H9 (cell line): ENCODE data around the gene PHOSPHO2. TPM values are rescaled to one million over a fixed set of nuclear protein-coding genes. Genes with fewer than 3 reads are reported as not detected.

ENCODE experiments used
- DNase-seq: peaks from one replicate; pipeline ENCODE4 v3.0.0-alpha.2; 2017
- H2AFZ ChIP-seq: one replicate; pipeline ENCODE4 v1.6.1; 2013; ENCODE audit warnings: mild to moderate bottlenecking, low read length, control low read depth, moderate library complexity
- H2AK5ac ChIP-seq: 2 replicates; pipeline ENCODE4 v1.6.1; 2013; ENCODE audit warnings: low read length, control low read depth, mixed read lengths; ENCODE audit not compliant: insufficient read length
- H2BK120ac ChIP-seq: one replicate; pipeline ENCODE4 v1.6.1; 2013; ENCODE audit warnings: low read depth, mild to moderate bottlenecking, low read length, control low read depth, inconsistent platforms; ENCODE audit not compliant: poor library complexity, severe bottlenecking
- H2BK12ac ChIP-seq: 2 replicates; pipeline ENCODE4 v1.6.1; 2013; ENCODE audit warnings: low read length, control low read depth, mixed read lengths, low read depth; ENCODE audit not compliant: insufficient read length
- H2BK15ac ChIP-seq: 2 replicates; pipeline ENCODE4 v1.6.1; 2013; ENCODE audit warnings: low read depth, low read length, control low read depth
- H2BK20ac ChIP-seq: one replicate; pipeline ENCODE4 v1.6.1; 2013; ENCODE audit warnings: low read depth, mild to moderate bottlenecking, low read length, control low read depth, inconsistent platforms; ENCODE audit not compliant: poor library complexity, severe bottlenecking
- H2BK5ac ChIP-seq: 2 replicates; pipeline ENCODE4 v1.6.1; 2013; ENCODE audit warnings: low read length, control low read depth, mixed read lengths; ENCODE audit not compliant: insufficient read length
- H3K14ac ChIP-seq: 2 replicates; pipeline ENCODE4 v1.6.1; 2013; ENCODE audit warnings: low read length, control low read depth; ENCODE audit not compliant: insufficient read depth
- H3K18ac ChIP-seq: 2 replicates; pipeline ENCODE4 v1.6.1; 2013; ENCODE audit warnings: low read depth, mild to moderate bottlenecking, mixed read lengths, low read length, control low read depth; ENCODE audit not compliant: insufficient read length
- H3K23ac ChIP-seq: 2 replicates; pipeline ENCODE4 v1.6.1; 2013; ENCODE audit warnings: low read length, control low read depth, mixed read lengths, low read depth; ENCODE audit not compliant: insufficient read length
- H3K23me2 ChIP-seq: 2 replicates; pipeline ENCODE4 v1.6.1; 2013; ENCODE audit warnings: low read depth, mild to moderate bottlenecking, mixed read lengths, low read length, control low read depth; ENCODE audit not compliant: insufficient read length, poor library complexity, severe bottlenecking
- H3K27ac ChIP-seq: 2 replicates; pipeline ENCODE4 v1.5.1; 2013; ENCODE audit warnings: low read length, control low read depth, mixed read lengths, low read depth; ENCODE audit not compliant: insufficient read length
- H3K27me3 ChIP-seq: 2 replicates; pipeline ENCODE4 v1.6.1; 2013; ENCODE audit warnings: low read length, control low read depth, inconsistent platforms; ENCODE audit not compliant: insufficient read depth
- H3K4ac ChIP-seq: 2 replicates; pipeline ENCODE4 v1.6.1; 2013; ENCODE audit warnings: low read depth, mild to moderate bottlenecking, control low read depth, inconsistent platforms, low read length, moderate library complexity
- H3K4me1 ChIP-seq: 2 replicates; pipeline ENCODE4 v1.6.1; 2013; ENCODE audit warnings: low read length, control low read depth, inconsistent platforms; ENCODE audit not compliant: insufficient read depth
- H3K4me2 ChIP-seq: 2 replicates; pipeline ENCODE4 v1.6.1; 2013; ENCODE audit warnings: low read length, control low read depth, mixed read lengths; ENCODE audit not compliant: insufficient read length, insufficient read depth
- H3K56ac ChIP-seq: 2 replicates; pipeline ENCODE4 v1.6.1; 2013; ENCODE audit warnings: low read depth, mild to moderate bottlenecking, mixed read lengths, low read length, control low read depth; ENCODE audit not compliant: insufficient read length
- H3K79me1 ChIP-seq: 2 replicates; pipeline ENCODE4 v1.6.1; 2013; ENCODE audit warnings: low read depth, mild to moderate bottlenecking, moderate library complexity, low read length, control low read depth, inconsistent platforms; ENCODE audit not compliant: insufficient read depth, poor library complexity, severe bottlenecking
- H3K79me2 ChIP-seq: 2 replicates; pipeline ENCODE4 v1.6.1; 2013; ENCODE audit warnings: low read length, control low read depth, inconsistent platforms; ENCODE audit not compliant: insufficient read depth
- H3K9ac ChIP-seq: 2 replicates; pipeline ENCODE4 v1.6.1; 2013; ENCODE audit warnings: low read length, control low read depth, mixed read lengths; ENCODE audit not compliant: insufficient read length; ENCODE audit errors: extremely low read depth
- H3K9me3 ChIP-seq: one replicate; pipeline ENCODE4 v1.6.1; 2013; ENCODE audit warnings: low read depth, low read length, inconsistent platforms; ENCODE audit not compliant: control insufficient read depth
- H3T11ph ChIP-seq: one replicate; pipeline ENCODE4 v1.6.1; 2013; ENCODE audit warnings: mild to moderate bottlenecking, low read length, control low read depth, inconsistent platforms
- H4K20me1 ChIP-seq: one replicate; pipeline ENCODE4 v1.6.1; 2013; ENCODE audit not compliant: control insufficient read depth, insufficient read length, insufficient read depth
- H4K5ac ChIP-seq: 2 replicates; pipeline ENCODE4 v1.6.1; 2013; ENCODE audit warnings: low read depth, mild to moderate bottlenecking, mixed read lengths, low read length, control low read depth; ENCODE audit not compliant: insufficient read length
- H4K8ac ChIP-seq: replicated peaks from 2 replicates; pipeline ENCODE4 v1.6.1; 2013; ENCODE audit warnings: low read length, control low read depth, mixed read lengths, low read depth; ENCODE audit not compliant: insufficient read length
- H4K91ac ChIP-seq: 2 replicates; pipeline ENCODE4 v1.6.1; 2013; ENCODE audit warnings: low read depth, mild to moderate bottlenecking, moderate library complexity, mixed read lengths, low read length, control low read depth; ENCODE audit not compliant: insufficient read length
- H3K27ac Mint-ChIP-seq, 3 experiments: 2 replicates in 2 of 3; 3 replicates in 1 of 3; pipeline ENCODE4 v1.8.0; 2020 to 2021; ENCODE audit warnings: mixed read lengths in 3 of 3, mild to moderate bottlenecking in 1 of 3, moderate library complexity in 1 of 3
- H3K27me3 Mint-ChIP-seq: 2 replicates; pipeline ENCODE4 v1.8.0; 2021; ENCODE audit warnings: low read depth, mild to moderate bottlenecking, moderate library complexity, mixed read lengths
- H3K36me3 Mint-ChIP-seq, 3 experiments: 2 replicates in 2 of 3; 3 replicates in 1 of 3; pipeline ENCODE4 v1.8.0; 2020 to 2021; ENCODE audit warnings: low read depth in 3 of 3, mixed read lengths in 3 of 3; ENCODE audit not compliant: insufficient read depth in 1 of 3
- H3K4me1 Mint-ChIP-seq, 2 experiments: 2 replicates each; pipeline ENCODE4 v1.8.0; 2020; ENCODE audit warnings: mixed read lengths in 2 of 2
- H3K4me3 Mint-ChIP-seq, 2 experiments: 2 replicates in 1 of 2; 3 replicates in 1 of 2; pipeline ENCODE4 v1.8.0; 2020 to 2021; ENCODE audit warnings: mild to moderate bottlenecking in 2 of 2, mixed read lengths in 2 of 2, moderate library complexity in 1 of 2
- H3K9me3 Mint-ChIP-seq, 2 experiments: 2 replicates in 1 of 2; 3 replicates in 1 of 2; pipeline ENCODE4 v1.8.0; 2020; ENCODE audit warnings: mild to moderate bottlenecking in 2 of 2, mixed read lengths in 2 of 2, moderate library complexity in 1 of 2
- WGBS: extraction: QIAGEN DNeasy Blood & Tissue Kit; methylation state at CpG from one replicate; pipeline ENCODE4 v1.1.7; 2013; ENCODE audit warnings: missing lambda C conversion rate, low lambda C conversion rate, mixed read lengths; ENCODE audit not compliant: insufficient read length; ENCODE audit errors: extremely low coverage; 5-methylcytosine and 5-hydroxymethylcytosine counted together
- total RNA-seq: library from RNA; stranded (reverse); gene quantifications from 2 replicates; pipeline ENCODE4 v1.2.1, GENCODE V29; 2021
- TF ChIP-seq, protein P1 (sequence below): fragments of 200-600 bp; sonication (generic); conservative IDR thresholded peaks from 3 replicates; pipeline ENCODE4 v1.8.0; 2021; ENCODE audit warnings: antibody characterized with exemption, mild to moderate bottlenecking

PHOSPHO2 gene
- total RNA-seq, 1 experiment from 2014 or later = 7.2 TPM

GRCh38 chr2:169672406-169672805 lies 21.9 kb upstream of the PHOSPHO2 start:
- Histone ChIP-seq H3K9me3 (no peaks in the 10 kb centered on the region), H3K23me2 (no peaks in the 10 kb centered on the region), H3K27me3 (no peaks in the 10 kb centered on the region), H3K4me1 (no peaks in the 10 kb centered on the region), H2BK20ac (no peak overlapping the region), H2BK120ac (no peak overlapping the region), H4K91ac (no peak overlapping the region), H4K5ac (no peak overlapping the region), H3K27ac (no peak overlapping the region), H4K20me1 (no peaks in the 10 kb centered on the region), H3K4me2 (no peak overlapping the region), H3K79me2 (no peaks in the 10 kb centered on the region), H3K23ac (no peak overlapping the region), H4K8ac (no peak overlapping the region), H2BK12ac (no peak overlapping the region), H3K79me1 (no peaks in the 10 kb centered on the region), H2AFZ (no peak overlapping the region), H2BK15ac (no peak overlapping the region), H3K18ac (no peak overlapping the region), H3K4ac (no peak overlapping the region), H3T11ph (no peak overlapping the region), H3K56ac (no peak overlapping the region), H2AK5ac (no peak overlapping the region), H2BK5ac (no peak overlapping the region), H3K9ac (no peak overlapping the region), H3K14ac (no peak overlapping the region)
- WGBS = no CpG with 5 or more reads among the region's 6 CpGs
- no peaks in the 10 kb centered on the region for H3K36me3 Mint-ChIP-seq
- peaks cover 9 to 13% of the 10 kb centered on the region in 2 experiments for H3K4me1 Mint-ChIP-seq
- H3K4me3 Mint-ChIP-seq = no peak overlapping the region
- H3K27ac Mint-ChIP-seq = no peak overlapping the region
- TF ChIP-seq, protein P1, sequence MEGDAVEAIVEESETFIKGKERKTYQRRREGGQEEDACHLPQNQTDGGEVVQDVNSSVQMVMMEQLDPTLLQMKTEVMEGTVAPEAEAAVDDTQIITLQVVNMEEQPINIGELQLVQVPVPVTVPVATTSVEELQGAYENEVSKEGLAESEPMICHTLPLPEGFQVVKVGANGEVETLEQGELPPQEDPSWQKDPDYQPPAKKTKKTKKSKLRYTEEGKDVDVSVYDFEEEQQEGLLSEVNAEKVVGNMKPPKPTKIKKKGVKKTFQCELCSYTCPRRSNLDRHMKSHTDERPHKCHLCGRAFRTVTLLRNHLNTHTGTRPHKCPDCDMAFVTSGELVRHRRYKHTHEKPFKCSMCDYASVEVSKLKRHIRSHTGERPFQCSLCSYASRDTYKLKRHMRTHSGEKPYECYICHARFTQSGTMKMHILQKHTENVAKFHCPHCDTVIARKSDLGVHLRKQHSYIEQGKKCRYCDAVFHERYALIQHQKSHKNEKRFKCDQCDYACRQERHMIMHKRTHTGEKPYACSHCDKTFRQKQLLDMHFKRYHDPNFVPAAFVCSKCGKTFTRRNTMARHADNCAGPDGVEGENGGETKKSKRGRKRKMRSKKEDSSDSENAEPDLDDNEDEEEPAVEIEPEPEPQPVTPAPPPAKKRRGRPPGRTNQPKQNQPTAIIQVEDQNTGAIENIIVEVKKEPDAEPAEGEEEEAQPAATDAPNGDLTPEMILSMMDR = no peak
- H3K27me3 Mint-ChIP-seq = no peaks in the 10 kb centered on the region
- DNase-seq = no peak
- H3K9me3 Mint-ChIP-seq = no peaks in the 10 kb centered on the region
